Diencephalon (tissue), 1 donor: ENCODE data around the gene FOXC1. TPM values are rescaled to one million over a fixed set of nuclear protein-coding genes. Genes with fewer than 3 reads are reported as not detected.

Experiments used
- total RNA-seq: library from RNA; depleted of rRNA; stranded (reverse); fragments of >200 nt; gene quantifications from one replicate; pipeline ENCODE4 v1.2.3, GENCODE V29; 2014

The FOXC1 gene
- total RNA-seq = 5.1 TPM

GRCh38 chr6:1609648-1610496, at the start of gene FOXC1:
Gene FOXC1 (plus strand): TSS chr6:1609915. CDS start chr6:1610446, 531 bp downstream.

Other genes starting within 250 kb of the FOXC1 start
- 2.3 TPM for gene FOXF2, start 220.3 kb upstream of the FOXC1 start, total RNA-seq